ENCODE data around the gene JUP.

Gene JUP

GRCh38 chr17:41750862-41751261 is 35.6 kb downstream of the JUP start:
- DNase-seq: no peak

- no peak for DNase-seq
Observed at GRCh38 chr17:41748275-41748674, 38.2 kb downstream of the JUP start.

- DNase-seq: no peak
Observed at GRCh38 chr17:41741709-41742108, 44.8 kb downstream of the JUP start.

- DNase-seq: no peak
Observed at GRCh38 chr17:41740506-41740905, 46.0 kb downstream of the JUP start.

GRCh38 chr17:41739661-41740352 is 46.7 kb downstream of the JUP start:
- DNase-seq: peak; percentile 24 to 31

GRCh38 chr17:41738801-41739112 is 47.8 kb downstream of the JUP start:
- DNase-seq: no peak

GRCh38 chr17:41738077-41738800 is 48.3 kb downstream of the JUP start:
- peak; percentile 42 to 71 for DNase-seq

- no peak for DNase-seq
Observed at GRCh38 chr17:41737680-41738023, 48.9 kb downstream of the JUP start.

- no peak for DNase-seq
Observed at GRCh38 chr17:41736983-41737679, 49.4 kb downstream of the JUP start.

GRCh38 chr17:41735744-41736143 is 50.8 kb downstream of the JUP start:
- no peak for DNase-seq

GRCh38 chr17:41734949-41735313 is 51.6 kb downstream of the JUP start:
- no peak for DNase-seq

- DNase-seq: peak in 1 of 2 experiments; percentile 25
Observed at GRCh38 chr17:41734139-41734948, 52.2 kb downstream of the JUP start, which contains the start of gene HAP1. HAP1 (minus strand) TSS chr17:41734643; CDS start chr17:41734634, 9 bp downstream.

- no peak for DNase-seq
Observed at GRCh38 chr17:41733348-41734138, 53.0 kb downstream of the JUP start.

- no peak for DNase-seq
Observed at GRCh38 chr17:41731836-41732235, 54.7 kb downstream of the JUP start.

- no peak for DNase-seq
Observed at GRCh38 chr17:41730479-41730878, 56.0 kb downstream of the JUP start.

- DNase-seq: no peak
Observed at GRCh38 chr17:41728056-41728455, 58.5 kb downstream of the JUP start.

GRCh38 chr17:41725134-41725533 is 61.4 kb downstream of the JUP start:
- DNase-seq: no peak

- no peak for DNase-seq
Observed at GRCh38 chr17:41724476-41725050, 61.9 kb downstream of the JUP start.

GRCh38 chr17:41723801-41724475 is 62.6 kb downstream of the JUP start:
- DNase-seq: no peak

GRCh38 chr17:41722231-41722630 is 64.3 kb downstream of the JUP start:
- DNase-seq: no peak

- DNase-seq: no peak
Observed at GRCh38 chr17:41718287-41718645, 68.2 kb downstream of the JUP start.

All from SW 1271 (cell line).